Hepatocyte (in vitro differentiated cells): ENCODE results near the gene ANKRD31.
A peak's percentile ranks its signal among the peaks of the same experiment; 100 is the strongest.

ENCODE experiments used
- CTCF ChIP-seq: fragments of 200-600 bp; sonication (generic); IDR thresholded peaks from 2 replicates; pipeline ENCODE4 v1.5.1; 2016; ENCODE audit warnings: antibody characterized with exemption, mild to moderate bottlenecking; ENCODE audit not compliant: poor library complexity
- EZH2 ChIP-seq: fragments of 200-600 bp; sonication (generic); IDR thresholded peaks from 2 replicates; pipeline ENCODE4 v1.6.1; 2016; ENCODE audit warnings: antibody characterized with exemption, mild to moderate bottlenecking, borderline replicate concordance

GRCh38 chr5:75265731-75266130 lies 29.1 kb upstream of the ANKRD31 start:
- TF ChIP-seq CTCF = peak; percentile 66
- TF ChIP-seq EZH2 = no peak
